Astrocyte of the spinal cord (primary cell): Measurements from ENCODE around the gene ZNF154.

Source experiments
- DNase-seq: peaks from one replicate; pipeline ENCODE4 v3.0.0; 2011; ENCODE audit warnings: low read depth, low spot score
- H3K4me3 ChIP-seq: 2 replicates; pipeline ENCODE4 v1.5.1; 2011; ENCODE audit warnings: low read depth, mild to moderate bottlenecking, low read length, moderate library complexity
- CTCF ChIP-seq: IDR thresholded peaks from 2 replicates; pipeline ENCODE4 v1.5.1; 2012; ENCODE audit warnings: low read depth, mild to moderate bottlenecking, low read length, inconsistent platforms
- in situ Hi-C: cut with HindIII; loops from 2 replicates; pipeline ENCODE4 v1.10.0; 2017; ENCODE audit warnings: low sequenced_read_pairs

The ZNF154 gene

GRCh38 chr19:57712222-57712621 lies 3.2 kb upstream of the ZNF154 start:
- no peak for TF ChIP-seq CTCF
- no peak overlapping the region for H3K4me3 ChIP-seq
- no peak for DNase-seq
- in situ Hi-C loops: no loop called here

- no peak overlapping the region for H3K4me3 ChIP-seq
- DNase-seq: no peak
- in situ Hi-C loops: no loop called here
- no peak for TF ChIP-seq CTCF
These were observed 612 bp upstream of the ZNF154 start for GRCh38 chr19:57709616-57710015.

GRCh38 chr19:57706346-57706745 lies 2.7 kb downstream of the ZNF154 start:
- in situ Hi-C loops: no loop called here
- no peak for TF ChIP-seq CTCF
- DNase-seq: no peak
- no peak overlapping the region for H3K4me3 ChIP-seq

- in situ Hi-C loops: no loop called here
- TF ChIP-seq CTCF: no peak
These were observed 7.4 kb downstream of the ZNF154 start for GRCh38 chr19:57701625-57702024.

GRCh38 chr19:57689750-57690149 lies 19.3 kb downstream of the ZNF154 start:
- DNase-seq: no peak
- in situ Hi-C loops: no loop called here
- no peak overlapping the region for H3K4me3 ChIP-seq
- TF ChIP-seq CTCF: no peak

More at GRCh38 chr19:57701625-57702024, 7.4 kb downstream of the ZNF154 start:
- no peak overlapping the region for H3K4me3 ChIP-seq
- no peak for DNase-seq

- no peak for DNase-seq
- no peak for TF ChIP-seq CTCF
- in situ Hi-C loops: no loop called here
- no peak overlapping the region for H3K4me3 ChIP-seq
These were observed 20.8 kb downstream of the ZNF154 start for GRCh38 chr19:57688011-57688763.
